HG03135 (cell line): ENCODE results near the gene TMEM119.
"Not testable (repeated sequence)": the region's sequence is repeated elsewhere in the genome, so short reads cannot be mapped to it uniquely, and the experiment has no call there.

Source experiments
- ATAC-seq: cut with Tn5 transposase; IDR thresholded peaks from one replicate; pipeline ENCODE4 v1.9.1; 2021; ENCODE audit warnings: mild to moderate bottlenecking, moderate library complexity; ENCODE audit not compliant: unreplicated experiment

TMEM119 gene

DNA sequence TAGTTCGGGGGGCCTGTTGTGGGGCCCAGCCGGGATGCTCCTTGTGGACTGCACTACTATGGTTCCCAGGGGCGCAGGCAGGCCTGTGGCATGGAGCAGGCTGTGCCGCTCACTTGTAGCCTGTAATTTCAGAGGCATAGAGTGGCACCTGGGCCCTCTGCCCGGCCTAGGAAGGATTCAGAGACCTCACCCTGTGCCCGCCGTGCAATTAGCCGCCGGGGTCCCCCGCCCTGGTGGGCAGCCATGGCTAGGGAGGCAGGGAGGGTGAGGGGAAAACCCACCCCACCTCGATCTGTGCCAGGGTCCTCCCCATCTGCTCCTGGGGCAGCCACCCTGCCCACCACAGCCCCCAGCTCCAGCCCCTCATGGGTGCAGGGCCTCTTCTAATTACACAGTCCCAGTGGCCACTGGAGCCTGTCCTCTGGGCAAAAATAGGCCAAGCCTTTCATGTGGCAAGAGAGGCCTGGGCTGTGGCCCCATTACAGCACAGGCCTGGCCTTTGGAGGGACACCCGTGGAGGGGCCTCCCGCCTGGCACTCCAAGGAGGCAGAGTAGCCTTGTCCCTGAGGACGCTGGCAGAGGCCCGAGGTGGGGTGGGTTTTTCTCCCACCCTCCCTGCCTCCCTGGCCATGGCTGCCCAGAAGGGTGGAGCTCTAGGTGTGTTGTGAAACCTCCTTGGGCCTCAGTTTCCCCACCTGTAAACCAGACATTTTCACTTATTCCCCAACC is 5.3 kb upstream of the TMEM119 start:
- ATAC-seq, result no peak

DNA sequence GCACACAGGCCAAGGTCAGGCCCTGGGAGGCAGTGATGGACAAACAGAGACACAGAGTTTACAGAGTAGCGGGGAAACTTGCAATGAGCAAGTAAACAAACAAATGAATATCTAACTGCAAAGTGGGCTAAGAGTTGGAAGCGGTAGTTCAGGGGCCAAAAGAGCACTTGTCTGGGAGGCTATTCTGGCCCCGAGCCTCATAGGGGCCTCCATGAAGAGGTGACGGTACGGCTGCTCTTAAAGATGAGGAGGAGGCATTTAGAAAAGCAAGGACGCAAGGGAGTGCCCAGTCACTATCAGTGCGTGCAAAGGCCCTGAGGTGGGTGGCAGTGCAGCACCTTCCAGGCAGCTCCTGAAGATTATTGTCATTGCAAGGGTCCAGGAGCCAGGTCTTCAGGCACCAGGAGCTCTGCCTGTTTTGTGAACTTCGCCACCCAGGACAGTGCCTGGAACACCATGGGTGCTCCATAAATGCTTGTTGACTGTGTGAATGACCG is 4.4 kb upstream of the TMEM119 start:
- ATAC-seq, result no peak

DNA sequence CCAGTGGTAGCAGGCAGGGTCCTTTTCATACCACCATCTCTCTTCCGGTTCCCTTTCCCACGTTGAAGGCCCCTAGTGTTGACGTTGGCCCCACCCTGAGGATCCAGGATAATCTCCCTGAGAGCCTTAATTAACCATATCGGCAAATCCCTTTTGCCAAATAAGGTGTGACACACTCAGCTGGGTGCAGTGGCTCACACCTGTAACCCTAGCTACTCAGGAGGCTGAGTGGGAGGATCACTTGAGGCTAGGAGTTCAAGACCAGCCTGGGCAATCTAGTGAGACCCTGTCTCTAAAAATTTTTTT is 2.8 kb upstream of the TMEM119 start:
- no peak for ATAC-seq

DNA sequence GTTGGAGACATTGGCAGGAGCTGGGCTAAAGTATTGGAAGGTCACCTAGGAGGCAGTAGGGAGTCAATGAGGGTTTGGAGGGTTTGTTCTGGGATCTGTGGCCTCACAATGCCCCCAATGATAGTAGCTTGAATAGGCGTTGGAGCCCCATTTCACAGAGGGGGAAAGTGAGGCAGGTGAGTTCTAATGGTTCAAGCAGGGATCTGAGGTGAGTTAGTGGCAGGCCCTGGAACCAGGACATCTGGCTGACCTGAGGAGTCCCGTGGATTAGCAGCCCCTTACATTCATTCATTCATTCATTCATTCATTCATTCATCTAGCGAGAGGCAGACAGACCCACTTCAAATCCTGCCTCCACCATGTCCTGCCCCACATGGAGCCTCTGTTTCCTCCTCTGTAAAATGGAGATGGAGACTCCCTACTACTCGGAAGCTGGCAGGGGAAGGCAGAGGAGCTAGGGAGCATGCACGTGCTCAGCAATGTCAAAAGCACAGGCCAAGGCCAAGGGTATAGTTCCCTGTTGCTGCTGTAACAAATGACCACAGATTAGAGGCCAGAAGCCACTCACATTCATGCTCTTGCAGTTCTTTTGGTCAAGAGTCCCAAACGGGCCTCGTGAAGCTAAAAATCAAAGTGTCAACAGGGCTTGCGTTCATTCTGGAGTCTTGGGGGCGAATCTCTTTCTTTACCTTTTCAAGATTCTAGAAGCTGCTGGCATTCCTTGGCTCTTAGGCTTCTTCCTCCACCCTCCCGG is 2.2 kb upstream of the TMEM119 start:
- no peak for ATAC-seq

DNA sequence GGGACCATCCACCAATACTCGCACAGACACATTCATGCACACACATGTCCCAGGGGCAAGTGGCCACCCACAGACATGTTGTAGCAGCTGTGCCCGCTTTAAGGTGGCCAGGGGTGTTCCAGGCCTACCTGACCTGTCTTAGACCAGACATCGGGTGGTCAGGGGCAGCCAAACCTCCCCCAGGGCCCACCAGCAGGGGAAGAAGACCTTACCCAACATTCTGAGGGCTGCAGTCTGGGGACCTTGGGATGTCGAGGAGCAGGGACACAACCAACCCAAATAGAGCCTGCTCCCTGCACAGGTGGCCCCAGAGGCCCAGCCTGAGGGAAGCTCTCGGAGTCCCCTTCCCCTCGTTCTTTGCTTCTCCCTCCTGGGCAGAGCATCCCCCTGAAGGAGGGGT is 1.7 kb upstream of the TMEM119 start:
- ATAC-seq, result no peak

DNA sequence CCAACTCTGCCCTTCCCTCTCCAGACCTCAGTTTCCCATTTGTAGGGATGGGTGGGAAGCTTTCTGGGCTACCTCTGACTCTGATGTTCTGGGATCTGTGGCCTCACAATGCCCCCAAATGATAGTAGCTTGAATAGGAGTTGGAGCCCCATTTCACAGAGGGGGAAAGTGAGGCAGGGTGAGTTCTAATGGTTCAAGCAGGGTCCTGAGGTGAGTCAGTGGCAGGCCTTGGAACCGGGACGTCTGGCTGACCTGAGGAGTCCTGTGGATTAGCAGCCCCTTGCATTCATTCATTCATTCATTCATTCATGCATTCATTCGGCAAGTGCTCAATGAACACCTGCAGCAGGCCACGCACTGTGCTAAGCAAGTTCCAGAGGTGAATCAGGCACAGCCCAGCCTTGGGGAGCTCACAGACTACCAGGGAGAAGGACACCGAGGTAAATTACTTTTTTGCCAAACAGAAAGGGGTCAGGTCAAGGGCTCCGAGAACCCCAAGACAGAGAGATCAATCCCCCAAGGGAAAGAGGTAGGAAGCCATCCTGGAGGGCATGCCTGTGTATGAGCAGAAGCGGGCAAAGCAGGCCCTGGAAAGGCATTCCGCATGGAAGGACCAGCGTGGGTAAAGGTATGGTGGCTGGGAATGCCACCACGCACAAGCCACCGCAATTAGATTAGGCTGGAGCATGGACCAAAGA is 818 bp upstream of the TMEM119 start:
- no peak for ATAC-seq

DNA sequence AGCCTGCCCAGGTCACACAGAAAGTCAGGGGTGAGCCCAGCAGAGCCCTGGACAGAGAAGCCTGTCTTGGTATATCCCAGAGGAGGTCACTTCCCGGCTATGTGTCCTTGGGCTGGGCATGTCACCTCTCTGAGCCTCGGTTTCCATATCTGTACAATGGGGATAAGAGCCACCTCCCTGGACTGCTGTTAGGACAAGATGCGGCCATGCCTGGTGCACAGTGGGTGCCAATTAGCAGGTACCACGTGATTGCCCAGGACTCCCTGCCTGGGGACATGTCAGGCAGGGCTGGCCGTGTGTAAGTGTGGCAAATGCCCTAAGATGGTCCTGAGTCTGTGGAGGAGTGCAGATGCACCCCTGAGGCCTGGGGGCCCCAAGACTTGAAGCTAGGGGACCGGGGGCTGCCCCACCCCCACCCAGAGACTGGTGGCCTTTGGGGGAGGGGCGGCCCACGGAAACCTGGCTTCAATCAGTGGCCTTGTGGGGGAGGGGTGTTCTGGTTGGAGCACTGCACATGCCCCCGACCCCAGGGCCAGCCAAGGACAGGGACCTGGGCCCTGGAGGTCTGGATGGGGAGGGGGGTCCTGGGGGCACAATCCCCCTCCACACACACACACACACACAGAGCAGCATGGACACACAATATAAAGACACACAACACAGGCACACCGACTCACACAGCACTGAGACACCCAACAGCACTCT is 878 bp downstream of the TMEM119 start:
- ATAC-seq, result no peak

DNA sequence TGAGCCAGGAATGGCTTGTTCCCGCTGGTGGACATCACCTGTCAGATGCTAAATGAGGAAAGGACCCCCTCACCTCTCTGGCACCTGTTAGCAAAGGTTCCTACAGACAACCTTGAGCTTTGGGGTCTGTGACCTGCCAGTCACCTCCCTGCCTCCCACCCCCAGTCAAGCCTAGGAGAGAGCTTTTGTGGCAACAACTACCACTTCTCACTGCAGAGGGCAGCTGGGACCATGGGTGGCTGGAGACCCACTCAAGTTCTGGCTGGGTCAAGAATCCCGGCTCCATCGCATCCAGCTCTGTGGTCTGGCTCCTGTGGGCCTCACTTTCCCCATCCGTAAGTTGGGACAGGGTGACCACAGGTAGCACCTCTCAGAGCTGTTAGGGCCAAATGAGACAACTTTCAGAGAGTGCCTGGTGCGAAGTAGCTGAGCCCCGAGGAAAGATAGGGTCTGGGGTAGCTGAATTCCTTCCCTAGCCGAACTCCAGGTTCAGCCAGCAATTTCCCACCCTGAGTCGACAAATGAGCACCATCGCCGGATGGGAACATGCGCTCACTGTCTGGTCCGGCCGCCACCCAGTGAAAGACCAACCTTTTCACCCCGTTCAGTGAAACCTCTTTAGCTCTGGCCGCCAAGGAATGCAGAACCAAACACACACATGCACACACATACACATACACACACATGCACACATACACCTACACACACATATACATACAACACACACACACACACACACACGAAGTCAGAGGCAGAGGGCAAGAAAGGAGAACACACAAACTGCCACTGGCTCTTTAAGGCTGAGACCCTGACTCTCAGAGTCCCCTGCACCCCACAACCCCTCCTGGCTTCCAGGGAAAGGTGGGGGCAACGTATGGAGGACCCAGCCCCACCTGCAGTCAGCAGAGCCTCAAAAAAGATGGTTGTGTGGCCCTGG is 1.9 kb downstream of the TMEM119 start:
- ATAC-seq, result no peak

DNA sequence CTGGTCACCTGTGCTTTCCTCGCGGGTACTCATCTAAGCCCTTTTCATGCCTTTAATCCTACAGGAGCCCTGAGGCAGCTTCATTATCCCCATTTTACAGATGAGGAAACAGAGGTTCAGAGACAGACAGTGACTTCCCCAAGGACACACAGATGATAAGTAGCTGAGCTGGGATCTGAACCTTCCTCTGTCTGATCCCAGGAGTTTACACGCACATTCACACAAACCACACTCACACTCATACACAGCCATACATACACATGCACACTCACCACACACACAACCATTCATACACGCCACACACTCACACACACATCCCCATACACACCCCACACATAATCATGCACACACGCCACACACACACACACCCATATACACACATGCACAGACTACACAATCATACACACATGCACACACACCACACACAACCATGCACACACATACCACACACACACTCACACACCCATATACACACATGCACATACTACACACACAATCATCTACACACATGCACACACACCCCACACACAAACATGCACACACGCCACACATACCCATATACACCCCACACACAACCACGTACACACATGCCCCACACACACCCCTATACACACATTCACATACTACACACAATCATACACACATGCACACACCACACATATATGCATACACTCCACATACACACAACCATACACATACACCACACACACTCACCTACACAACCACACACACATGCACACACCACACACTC is 2.7 kb downstream of the TMEM119 start:
- no peak for ATAC-seq

DNA sequence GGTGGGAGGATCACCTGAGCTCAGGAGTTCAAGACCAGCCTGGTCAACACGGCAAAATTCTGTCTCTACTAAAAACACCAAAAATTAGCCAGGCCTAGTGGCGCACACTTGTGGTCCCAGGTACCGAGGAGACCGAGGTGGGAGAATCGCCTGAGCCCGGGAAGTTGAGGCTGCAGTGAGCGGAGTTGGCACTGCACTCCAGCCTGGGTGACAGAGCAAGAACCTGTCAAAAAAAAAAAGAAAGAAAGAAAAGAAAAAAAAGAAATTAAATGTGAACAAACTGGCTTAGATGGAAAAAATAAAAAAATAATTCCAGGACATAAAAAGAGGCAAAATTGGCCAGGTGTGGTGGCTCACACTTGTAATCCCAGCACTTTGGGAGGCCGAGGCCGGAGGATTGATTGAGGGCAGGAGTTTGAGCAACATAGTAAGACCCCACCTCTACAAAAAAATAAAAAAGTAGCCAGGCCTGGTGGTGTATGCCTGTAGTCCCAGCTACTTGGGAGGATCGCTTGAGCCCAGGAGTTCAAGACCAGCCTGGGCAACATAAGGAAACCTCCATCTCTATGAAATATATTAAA is 3.5 kb downstream of the TMEM119 start:
- no peak for ATAC-seq

DNA sequence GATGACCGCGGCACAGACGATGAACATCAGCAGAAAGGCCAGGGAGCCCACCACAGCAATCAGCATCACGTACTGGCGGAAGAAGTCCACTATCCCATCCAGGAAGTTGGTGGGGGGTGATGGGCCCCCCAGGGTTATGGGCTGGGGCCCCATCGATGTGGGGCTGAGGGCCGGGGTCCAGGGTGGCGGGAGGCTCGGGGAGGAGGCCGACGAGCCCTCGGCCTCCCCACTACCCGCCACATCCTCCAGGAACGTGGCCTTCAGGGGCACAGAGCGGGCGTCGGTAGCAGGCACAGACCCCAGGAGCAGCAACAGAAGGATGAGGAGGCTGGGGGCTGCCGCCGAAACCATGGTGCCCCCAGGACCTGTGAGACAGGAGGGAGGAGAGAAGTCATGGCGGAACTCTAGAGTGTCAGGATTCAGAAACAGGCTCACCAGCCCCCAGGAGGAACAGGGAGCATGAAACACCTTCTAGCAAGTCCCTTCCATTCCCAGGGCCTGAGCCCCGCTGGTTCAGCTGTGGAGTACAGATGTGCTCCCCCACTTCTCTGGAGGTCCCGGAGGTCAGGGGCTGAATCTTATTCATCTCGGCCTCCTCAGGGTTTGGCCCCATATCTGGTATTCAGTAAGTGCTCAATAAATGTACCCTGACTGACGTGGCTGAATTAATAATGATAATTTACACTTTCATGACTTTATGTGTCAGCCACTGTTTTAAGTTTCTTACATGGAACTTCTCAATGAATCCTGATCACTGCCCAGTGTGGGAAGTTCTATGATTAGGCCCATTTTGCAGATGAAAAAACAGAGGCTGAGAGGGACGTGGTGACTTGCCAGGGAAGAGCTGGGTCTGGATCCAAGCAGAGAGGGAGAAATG is 5.6 kb downstream of the TMEM119 start:
- no peak for ATAC-seq

DNA sequence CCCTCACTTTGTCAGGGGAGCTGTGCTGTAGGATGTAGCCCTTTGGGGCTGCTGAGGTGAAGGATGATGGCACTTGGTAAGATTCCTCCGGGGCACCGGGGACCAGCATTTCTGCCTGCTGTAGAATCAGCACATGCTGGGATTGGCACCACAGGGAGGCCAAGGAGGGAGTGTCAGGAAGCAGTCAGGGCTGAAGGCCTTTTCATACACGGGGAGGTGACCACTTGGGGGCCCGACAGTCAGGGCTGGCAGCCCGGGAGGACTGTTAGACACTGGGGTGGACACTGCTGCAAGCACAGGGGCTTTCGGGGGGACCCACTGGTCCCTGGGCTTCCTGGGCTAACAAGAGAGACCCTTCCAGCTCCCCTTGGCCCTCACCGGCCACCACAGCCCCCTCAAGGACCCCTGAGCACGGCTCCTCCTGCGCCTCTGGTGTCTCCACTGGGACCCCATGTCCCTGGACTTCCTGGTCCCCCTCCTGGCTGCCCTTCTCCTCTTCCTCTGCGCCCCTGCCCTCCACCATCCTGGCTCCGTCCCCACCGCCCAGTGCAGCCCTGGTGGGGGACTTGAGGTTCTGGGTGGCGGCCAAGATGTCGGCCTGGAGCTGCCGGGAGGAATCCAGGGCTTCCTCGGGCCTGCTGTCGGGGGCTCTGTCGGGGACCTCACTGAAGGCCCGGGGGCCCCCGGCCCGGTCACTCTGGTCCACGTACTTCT is 6.5 kb downstream of the TMEM119 start:
- no peak for ATAC-seq

DNA sequence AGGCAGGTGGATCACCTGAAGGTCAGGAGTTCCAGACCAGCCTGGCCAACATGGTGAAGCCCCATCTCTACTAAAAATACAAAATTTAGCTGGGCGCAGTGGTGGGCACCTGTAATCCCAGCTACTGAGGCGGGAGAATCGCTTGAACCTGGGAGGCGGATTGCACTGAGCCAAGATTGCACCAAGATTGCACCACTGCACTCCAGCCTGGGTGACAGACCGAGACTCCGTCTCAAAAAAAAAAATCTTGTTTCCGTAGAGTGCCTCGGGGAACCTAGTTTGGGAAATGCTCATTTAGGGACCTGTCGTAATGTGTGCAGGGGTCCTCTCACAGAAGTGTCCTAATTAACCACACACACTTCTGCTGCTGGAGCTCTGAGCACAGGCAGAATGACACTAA is 7.4 kb downstream of the TMEM119 start:
- ATAC-seq, result not testable (repeated sequence)

DNA sequence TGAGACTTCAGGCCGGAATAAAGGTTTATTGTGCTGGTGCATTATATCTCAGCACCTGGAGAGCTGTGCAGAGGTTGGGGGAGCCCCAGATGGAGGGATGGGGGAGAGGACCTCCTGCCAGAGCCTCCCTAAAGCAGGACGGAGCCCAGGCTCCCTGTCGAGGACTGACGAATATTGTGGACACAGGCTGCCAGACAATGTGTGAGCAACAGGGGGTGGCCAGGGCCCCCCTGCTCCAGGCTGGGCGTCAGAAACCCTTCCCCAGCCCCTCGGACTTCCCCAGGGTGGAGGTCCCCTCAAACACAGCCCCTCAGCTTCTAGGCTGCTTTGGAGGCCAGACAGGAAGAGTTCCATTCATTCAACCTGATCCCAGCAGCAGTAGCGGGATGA is 8.0 kb downstream of the TMEM119 start:
- no peak for ATAC-seq

DNA sequence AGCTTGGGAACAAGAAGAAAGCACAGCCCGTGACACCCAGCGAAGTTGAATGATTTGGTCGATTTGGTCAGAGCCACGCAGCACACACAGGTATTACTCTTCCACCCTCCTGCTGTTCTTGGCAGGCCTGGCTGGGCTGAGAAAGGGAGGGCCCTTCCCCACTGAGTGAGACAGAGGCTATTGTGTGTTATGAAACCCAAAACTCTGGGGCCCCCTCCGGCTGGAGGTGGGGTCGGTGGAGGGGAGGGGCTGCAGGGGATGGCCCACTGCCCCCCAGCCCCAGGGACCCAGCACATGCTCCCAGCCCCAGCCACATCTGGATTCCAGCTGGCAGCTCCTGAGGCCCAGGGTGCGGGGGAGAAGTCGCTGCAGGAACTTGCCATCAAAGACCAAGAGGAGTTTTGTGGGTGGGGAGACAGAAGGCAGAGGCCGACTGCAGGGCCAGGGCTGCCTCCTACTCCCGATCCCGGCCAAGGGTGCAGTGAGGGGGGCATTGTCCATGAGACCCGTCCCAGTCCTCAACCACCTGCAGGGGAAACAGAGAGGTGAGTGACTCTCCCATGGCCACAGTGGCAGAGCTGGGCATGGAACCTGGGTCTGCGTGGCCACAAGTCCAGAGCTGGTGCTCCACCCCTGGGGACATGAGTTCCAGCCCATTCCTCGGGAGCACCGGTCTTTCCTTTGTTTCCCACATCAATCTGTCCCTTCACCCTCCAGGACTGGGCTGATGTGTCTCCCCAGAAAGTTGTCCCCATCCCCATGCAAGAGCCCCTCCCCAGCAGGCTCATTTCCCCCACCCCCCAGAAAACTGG is 8.7 kb downstream of the TMEM119 start:
- ATAC-seq, result no peak

DNA sequence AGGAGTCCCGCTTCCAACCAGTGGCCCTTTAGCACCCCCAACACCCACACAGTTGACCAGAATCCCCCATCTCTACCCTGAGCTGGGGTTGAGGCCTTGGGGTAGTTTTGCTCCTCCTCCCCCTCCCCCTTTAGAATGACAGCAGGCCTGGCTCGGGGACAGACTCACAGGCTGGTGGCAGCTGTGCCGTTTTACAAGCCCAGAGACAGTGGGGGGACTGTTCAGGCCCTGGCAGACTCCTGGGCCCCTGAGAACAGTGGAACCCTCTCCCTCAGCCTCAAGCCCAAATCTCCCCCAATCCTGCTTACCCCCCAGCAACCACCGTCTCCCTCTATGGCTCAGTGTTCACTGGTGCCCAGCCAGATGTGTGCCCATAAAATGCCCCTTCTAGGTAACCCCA is 10.1 kb downstream of the TMEM119 start:
- ATAC-seq, result no peak

DNA sequence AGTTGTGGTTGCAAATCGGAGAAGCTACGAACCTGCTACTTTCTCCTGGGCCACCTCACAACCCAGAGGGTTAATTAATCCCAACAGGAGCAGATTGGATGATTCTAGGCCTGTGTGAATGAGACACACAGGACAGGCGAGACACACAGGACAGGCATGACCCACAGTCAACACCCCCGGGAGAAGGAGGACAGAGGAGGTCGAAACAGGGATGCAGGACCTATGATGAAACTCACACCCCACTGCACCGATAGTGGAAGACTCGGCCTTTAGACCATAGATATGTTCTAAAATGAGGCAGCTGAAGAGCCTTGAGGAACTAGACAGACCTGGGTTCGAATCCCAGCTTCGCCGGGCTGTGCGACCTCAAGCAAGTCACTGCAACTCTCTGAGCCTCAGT is 11.6 kb downstream of the TMEM119 start:
- no peak for ATAC-seq
